Loucy (cell line): Measurements from ENCODE around the gene CAPS.

ENCODE experiments used
- H2AFZ ChIP-seq: fragments of 200-600 bp; sonication (generic); 2 replicates; pipeline ENCODE4 v1.6.0; 2016; ENCODE audit warnings: antibody characterized with exemption, mild to moderate bottlenecking, low read length, moderate library complexity
- H3F3A ChIP-seq: fragments of 200-600 bp; 2 replicates; pipeline ENCODE4 v1.6.0; 2016; ENCODE audit warnings: antibody characterized with exemption, low read depth, mild to moderate bottlenecking
- H3K27me3 ChIP-seq: fragments of 200-600 bp; sonication (generic); 2 replicates; pipeline ENCODE4 v1.6.1; 2014; ENCODE audit warnings: low read length, mild to moderate bottlenecking; ENCODE audit not compliant: insufficient read depth, poor library complexity, severe bottlenecking
- H3K36me3 ChIP-seq: fragments of 200-600 bp; sonication (generic); 2 replicates; pipeline ENCODE4 v1.6.1; 2016; ENCODE audit warnings: low read length; ENCODE audit not compliant: insufficient read depth
- H3K4me1 ChIP-seq: fragments of 200-600 bp; sonication (generic); 2 replicates; pipeline ENCODE4 v1.5.1; 2014; ENCODE audit warnings: low read length, mild to moderate bottlenecking; ENCODE audit not compliant: insufficient read depth, poor library complexity, severe bottlenecking
- H3K4me2 ChIP-seq: fragments of 200-600 bp; sonication (generic); 2 replicates; pipeline ENCODE4 v1.6.0; 2014; ENCODE audit warnings: antibody characterized with exemption, low read length, low read depth, mild to moderate bottlenecking; ENCODE audit not compliant: poor library complexity, severe bottlenecking
- H3K4me3 ChIP-seq: fragments of 200-600 bp; sonication (generic); 2 replicates; pipeline ENCODE4 v1.5.1; 2014; ENCODE audit warnings: low read length, mild to moderate bottlenecking, mixed read lengths; ENCODE audit not compliant: poor library complexity, severe bottlenecking
- H3K79me2 ChIP-seq: fragments of 200-600 bp; sonication (generic); 2 replicates; pipeline ENCODE4 v1.6.1; 2014; ENCODE audit warnings: low read length; ENCODE audit not compliant: insufficient read depth
- H3K9ac ChIP-seq: fragments of 200-600 bp; sonication (generic); 2 replicates; pipeline ENCODE4 v1.6.0; 2014; ENCODE audit warnings: mild to moderate bottlenecking, low read depth, low read length, moderate library complexity; ENCODE audit not compliant: poor library complexity, severe bottlenecking
- H3K9me2 ChIP-seq: fragments of 200-600 bp; sonication (generic); replicated peaks from 2 replicates; pipeline ENCODE4 v1.6.1; 2016; ENCODE audit warnings: low read depth, low read length, mixed read lengths
- H3K9me3 ChIP-seq: fragments of 200-600 bp; sonication (generic); 2 replicates; pipeline ENCODE4 v1.6.1; 2014; ENCODE audit warnings: mild to moderate bottlenecking, antibody characterized with exemption, low read length, low read depth; ENCODE audit not compliant: insufficient read depth
- H4K20me1 ChIP-seq: fragments of 200-600 bp; sonication (generic); 2 replicates; pipeline ENCODE4 v1.6.0; 2014; ENCODE audit warnings: antibody characterized with exemption, low read length, mild to moderate bottlenecking; ENCODE audit not compliant: insufficient read depth, poor library complexity, severe bottlenecking
- CTCF ChIP-seq: fragments of 200-600 bp; sonication (generic); conservative IDR thresholded peaks from 2 replicates; pipeline ENCODE4 v1.5.1; 2014; ENCODE audit warnings: mild to moderate bottlenecking, antibody characterized with exemption, low read length
- EZH2phosphoT487 ChIP-seq: fragments of 200-600 bp; IDR thresholded peaks from 2 replicates; pipeline ENCODE4 v1.6.1; 2018; ENCODE audit warnings: antibody characterized with exemption, mild to moderate bottlenecking, moderate library complexity, borderline replicate concordance

Gene CAPS

GRCh38 chr19:5910638-5910907, 3.5 kb upstream of the CAPS start:
- H3F3A ChIP-seq, result no peaks in the 10 kb centered on the region
- no peaks in the 10 kb centered on the region for H3K27me3 ChIP-seq
- no peaks in the 10 kb centered on the region for H3K9me2 ChIP-seq
- no peak overlapping the region for H3K9ac ChIP-seq
- no peak overlapping the region for H3K4me2 ChIP-seq
- no peaks in the 10 kb centered on the region for H4K20me1 ChIP-seq
- H3K4me1 ChIP-seq, result no peaks in the 10 kb centered on the region
- H3K36me3 ChIP-seq, result peaks cover 1% of the 10 kb centered on the region; the same call in 1 of the 2 replicates
- no peaks in the 10 kb centered on the region for H3K9me3 ChIP-seq
- no peak overlapping the region for H3K4me3 ChIP-seq
- TF ChIP-seq CTCF (no peak), EZH2phosphoT487 (no peak)
- no peak overlapping the region for H2AFZ ChIP-seq
- H3K79me2 ChIP-seq, result no peaks in the 10 kb centered on the region

- Histone ChIP-seq H3K9me2 (no peaks in the 10 kb centered on the region), H3K9ac (no peak overlapping the region), H3K4me2 (no peak overlapping the region), H3K27me3 (no peaks in the 10 kb centered on the region), H2AFZ (no peak overlapping the region), H3K79me2 (no peaks in the 10 kb centered on the region), H3K9me3 (no peaks in the 10 kb centered on the region), H3K4me1 (no peaks in the 10 kb centered on the region), H4K20me1 (no peaks in the 10 kb centered on the region), H3K4me3 (no peak overlapping the region), H3K36me3 (peaks cover 8% of the 10 kb centered on the region; the same call in 1 of the 2 replicates), H3F3A (no peaks in the 10 kb centered on the region)
- TF ChIP-seq EZH2phosphoT487 (no peak), CTCF (no peak)
Measured at GRCh38 chr19:5911366-5911765, 2.7 kb upstream of the CAPS start.

DNA sequence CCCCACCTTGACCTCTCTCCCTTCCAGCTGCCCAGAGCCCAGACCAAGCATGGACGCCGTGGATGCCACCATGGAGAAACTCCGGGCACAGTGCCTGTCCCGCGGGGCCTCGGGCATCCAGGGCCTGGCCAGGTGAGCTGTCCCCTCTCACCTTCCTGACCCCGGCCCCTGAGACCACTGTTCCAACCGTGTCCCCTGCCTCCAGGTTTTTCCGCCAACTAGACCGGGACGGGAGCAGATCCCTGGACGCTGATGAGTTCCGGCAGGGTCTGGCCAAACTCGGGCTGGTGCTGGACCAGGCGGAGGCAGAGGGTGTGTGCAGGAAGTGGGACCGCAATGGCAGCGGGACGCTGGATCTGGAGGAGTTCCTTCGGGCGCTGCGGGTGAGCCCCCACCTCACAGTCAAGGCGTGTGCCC, 312 bp downstream of the CAPS start:
- no peak overlapping the region for H2AFZ ChIP-seq
- H3K9ac ChIP-seq, result no peak overlapping the region
- no peaks in the 10 kb centered on the region for H4K20me1 ChIP-seq
- H3K4me1 ChIP-seq, result no peaks in the 10 kb centered on the region
- H3K9me2 ChIP-seq, result no peaks in the 10 kb centered on the region
- H3K4me2 ChIP-seq, result no peak overlapping the region
- peaks cover 35% of the 10 kb centered on the region; the same call in 1 of the 2 replicates for H3K36me3 ChIP-seq
- H3F3A ChIP-seq, result no peaks in the 10 kb centered on the region
- no peaks in the 10 kb centered on the region for H3K27me3 ChIP-seq
- TF ChIP-seq EZH2phosphoT487 (no peak), CTCF (no peak)
- H3K79me2 ChIP-seq, result no peaks in the 10 kb centered on the region
- H3K9me3 ChIP-seq, result no peaks in the 10 kb centered on the region
- no peak overlapping the region for H3K4me3 ChIP-seq
